OCI-LY7 (cell line): ENCODE results near the gene EMSY. TPM values are rescaled to one million over a fixed set of nuclear protein-coding genes. Genes with fewer than 3 reads are reported as not detected.

Experiments
- BruUV-seq: library from RNA; stranded (reverse); fragments of 400-500 nt; replicated peaks from 2 replicates; lab custom pipeline; 2021; lab: Mats Ljungman, UMichigan
- CTCF ChIA-PET: fragments of 300-600 bp; sonication (Branson Sonifier 250); formaldehyde crosslinking; loops from one replicate; lab custom pipeline; 2022; ENCODE audit warnings: antibody characterized with exemption; ENCODE audit not compliant: unreplicated experiment; lab: Charles Lee
- POLR2A ChIA-PET: fragments of 300-600 bp; sonication (Branson Sonifier 250); formaldehyde crosslinking; loops from one replicate; lab custom pipeline; 2022; ENCODE audit warnings: antibody characterized with exemption; lab: Charles Lee
- DNase-seq: peaks from one replicate; pipeline ENCODE4 v3.0.0-alpha.2; 2015; ENCODE audit warnings: low spot score
- H2AFZ ChIP-seq: fragments of 200-600 bp; sonication (generic), shearing (Covaris generic); 2 replicates; pipeline ENCODE4 v1.6.1; 2014; ENCODE audit warnings: mild to moderate bottlenecking, antibody characterized with exemption, low read length, moderate library complexity
- H3K27ac ChIP-seq: fragments of 200-600 bp; sonication (generic); 2 replicates; pipeline ENCODE4 v1.5.1; 2014; ENCODE audit warnings: mixed run types, low read depth, mild to moderate bottlenecking, moderate library complexity, low read length, inconsistent platforms; ENCODE audit not compliant: poor library complexity, severe bottlenecking
- H3K36me3 ChIP-seq: fragments of 200-600 bp; sonication (generic); 2 replicates; pipeline ENCODE4 v1.6.1; 2014; ENCODE audit warnings: mild to moderate bottlenecking, antibody characterized with exemption, low read length, moderate library complexity, mixed read lengths; ENCODE audit not compliant: insufficient read depth
- H3K4me1 ChIP-seq: fragments of 200-600 bp; sonication (generic); 2 replicates; pipeline ENCODE4 v1.5.1; 2014; ENCODE audit warnings: mild to moderate bottlenecking, low read length; ENCODE audit not compliant: insufficient read depth, poor library complexity, severe bottlenecking
- H3K4me2 ChIP-seq: fragments of 200-600 bp; sonication (generic); 2 replicates; pipeline ENCODE4 v1.6.1; 2014; ENCODE audit warnings: mild to moderate bottlenecking, low read length
- H3K4me3 ChIP-seq: fragments of 200-600 bp; sonication (generic); 2 replicates; pipeline ENCODE4 v1.5.1; 2014; ENCODE audit warnings: mild to moderate bottlenecking, low read depth, low read length; ENCODE audit not compliant: poor library complexity, severe bottlenecking
- H3K79me2 ChIP-seq: fragments of 200-600 bp; sonication (generic); 2 replicates; pipeline ENCODE4 v1.6.1; 2016; ENCODE audit warnings: low read depth, mild to moderate bottlenecking, low read length, moderate library complexity, mixed read lengths; ENCODE audit not compliant: insufficient read depth
- H3K9me2 ChIP-seq: fragments of 200-600 bp; sonication (generic); 2 replicates; pipeline ENCODE4 v1.6.1; 2016; ENCODE audit warnings: mild to moderate bottlenecking, low read length, mixed read lengths; ENCODE audit not compliant: insufficient read depth
- H3K9me3 ChIP-seq: fragments of 200-600 bp; sonication (generic); 2 replicates; pipeline ENCODE4 v1.6.1; 2014; ENCODE audit warnings: mild to moderate bottlenecking, mixed run types, low read length, mixed read lengths
- H4K20me1 ChIP-seq: fragments of 200-600 bp; sonication (generic); 2 replicates; pipeline ENCODE4 v1.6.1; 2014; ENCODE audit warnings: mild to moderate bottlenecking, antibody characterized with exemption, low read length, moderate library complexity, mixed read lengths; ENCODE audit not compliant: insufficient read depth
- CTCF ChIP-seq: fragments of 200-600 bp; sonication (generic); conservative IDR thresholded peaks from 2 replicates; pipeline ENCODE4 v1.5.1; 2014; ENCODE audit warnings: mild to moderate bottlenecking, antibody characterized with exemption, low read length, moderate library complexity, mixed read lengths
- EZH2phosphoT487 ChIP-seq: fragments of 200-600 bp; sonication (generic); IDR thresholded peaks from 2 replicates; pipeline ENCODE4 v1.6.1; 2018; ENCODE audit warnings: low read depth, borderline replicate concordance, mild to moderate bottlenecking, mixed run types, antibody characterized with exemption, low read length, moderate library complexity, mixed read lengths
- intact Hi-C: fragments of 100-400 bp; cut with micrococcal nuclease; formaldehyde crosslinking; loops from one replicate; pipeline ENCODE4 v1.10.0; 2022; ENCODE audit not compliant: unreplicated experiment
- total RNA-seq, 2 experiments: library from RNA; depleted of rRNA in 1 of 2; stranded (reverse); fragments of >200 nt in 1 of 2; shearing (Covaris generic) in 1 of 2; gene quantifications; 2 replicates each; pipeline ENCODE4 v1.2.3, GENCODE V29; 2014 to 2022

The EMSY gene
- total RNA-seq, 2 experiments from 2014 or later: 26.3 to 29.8 TPM

- BruUV-seq: no TSS peak
- H2AFZ ChIP-seq: no peak overlapping the region
- ChIA-PET POLR2A (interaction anchor here (1.2 kb wide), 1 partner anchor 14 kb away, joined by 7 read pairs; no protein-coding TSS in a partner anchor), CTCF (no interaction called here)
- no peaks in the 10 kb centered on the region for H3K36me3 ChIP-seq
- no peak overlapping the region for H3K4me3 ChIP-seq
- H4K20me1 ChIP-seq: no peaks in the 10 kb centered on the region
- H3K9me2 ChIP-seq: no peaks in the 10 kb centered on the region
- DNase-seq: no peak
- TF ChIP-seq CTCF: no peak
- no peak for TF ChIP-seq EZH2phosphoT487
- H3K4me2 ChIP-seq: no peak overlapping the region
- no peaks in the 10 kb centered on the region for H3K9me3 ChIP-seq
- H3K4me1 ChIP-seq: no peaks in the 10 kb centered on the region
- no peaks in the 10 kb centered on the region for H3K79me2 ChIP-seq
- H3K27ac ChIP-seq: no peak overlapping the region
- intact Hi-C loops: no loop called here
These were observed 129.6 kb downstream of the EMSY start for GRCh38 chr11:76574406-76574805.

- intact Hi-C loops: no loop called here
- no peaks in the 10 kb centered on the region for H3K36me3 ChIP-seq
- TF ChIP-seq CTCF (no peak), EZH2phosphoT487 (no peak)
- no peaks in the 10 kb centered on the region for H3K9me2 ChIP-seq
- H3K79me2 ChIP-seq: no peaks in the 10 kb centered on the region
- H3K9me3 ChIP-seq: no peaks in the 10 kb centered on the region
- no peak overlapping the region for H2AFZ ChIP-seq
- CTCF ChIA-PET: no interaction called here
- no peak overlapping the region for H3K4me3 ChIP-seq
- no TSS peak for BruUV-seq
- H3K4me1 ChIP-seq: no peaks in the 10 kb centered on the region
- no peak overlapping the region for H3K27ac ChIP-seq
- POLR2A ChIA-PET: interaction anchor here (0.7 to 1.2 kb wide), 2 partner anchors 13 to 105 kb away, joined by 4 to 7 read pairs; no protein-coding TSS in a partner anchor
- DNase-seq: no peak
- no peaks in the 10 kb centered on the region for H4K20me1 ChIP-seq
- H3K4me2 ChIP-seq: no peak overlapping the region
These were observed 130.1 kb downstream of the EMSY start for GRCh38 chr11:76574879-76575278.

- Histone ChIP-seq H3K36me3 (no peaks in the 10 kb centered on the region), H3K79me2 (no peaks in the 10 kb centered on the region), H3K4me2 (no peak overlapping the region), H3K9me2 (no peaks in the 10 kb centered on the region), H3K27ac (no peak overlapping the region), H4K20me1 (no peaks in the 10 kb centered on the region), H3K4me1 (no peaks in the 10 kb centered on the region), H3K4me3 (no peak overlapping the region), H2AFZ (no peak overlapping the region), H3K9me3 (no peaks in the 10 kb centered on the region)
- no TSS peak for BruUV-seq
- TF ChIP-seq EZH2phosphoT487 (no peak), CTCF (no peak)
- no peak for DNase-seq
- CTCF ChIA-PET: interaction anchor here (0.5 kb wide), 1 partner anchor 103 kb away, joined by 3 read pairs; no protein-coding TSS in a partner anchor
- intact Hi-C loops: no loop called here
- POLR2A ChIA-PET: no interaction called here
These were observed 132.6 kb downstream of the EMSY start for GRCh38 chr11:76577226-76577920.
